CD14-positive monocyte (primary cell): ENCODE results near the gene LAMB4. TPM values are rescaled to one million over a fixed set of nuclear protein-coding genes. Genes with fewer than 3 reads are reported as not detected.

Experiments
- DNase-seq, 3 donors: peaks; one replicate each; pipeline ENCODE4 v3.0.0-alpha.2; 2011 to 2022
- H2AFZ ChIP-seq: 2 replicates; pipeline ENCODE4 v1.6.0; 2012; ENCODE audit warnings: mild to moderate bottlenecking, low read depth, low read length, inconsistent platforms; ENCODE audit not compliant: insufficient read depth, poor library complexity, severe bottlenecking
- H3K27ac ChIP-seq, 2 donors: 1 replicate in 1 of 2; 2 replicates in 1 of 2; pipeline ENCODE4 v1.5.1; 2012 to 2013; ENCODE audit warnings: low read length in 2 of 2, control low read depth in 1 of 2, inconsistent platforms in 1 of 2, low read depth in 1 of 2, mild to moderate bottlenecking in 1 of 2
- H3K27me3 ChIP-seq, 2 donors: one replicate each; pipeline versions ENCODE4 v1.6.0 to v1.6.1; 2011 to 2013; ENCODE audit warnings: low read length in 2 of 2; ENCODE audit not compliant: control insufficient read depth in 2 of 2, insufficient read depth in 2 of 2
- H3K36me3 ChIP-seq, 2 donors: replicated peaks in 1 of 2; 1 replicate in 1 of 2; 2 replicates in 1 of 2; pipeline versions ENCODE4 v1.5.1 to v1.6.1; 2012 to 2013; ENCODE audit warnings: low read length in 2 of 2, control low read depth in 1 of 2, inconsistent platforms in 1 of 2, mild to moderate bottlenecking in 1 of 2; ENCODE audit not compliant: insufficient read depth in 2 of 2, control insufficient read depth in 1 of 2
- H3K4me1 ChIP-seq, 2 donors: 1 replicate in 1 of 2; 2 replicates in 1 of 2; pipeline versions ENCODE4 v1.5.1 to v1.6.1; 2012 to 2013; ENCODE audit warnings: low read length in 2 of 2, control low read depth in 1 of 2, inconsistent platforms in 1 of 2, mild to moderate bottlenecking in 1 of 2, moderate library complexity in 1 of 2; ENCODE audit not compliant: insufficient read depth in 2 of 2, control insufficient read depth in 1 of 2
- H3K4me2 ChIP-seq: replicated peaks from 2 replicates; pipeline ENCODE3; 2012; ENCODE audit warnings: low read length, moderate library complexity, mild to moderate bottlenecking; ENCODE audit not compliant: poor library complexity, severe bottlenecking; ENCODE audit errors: extremely low read depth
- H3K4me3 ChIP-seq, 3 experiments: fragments of 200-600 bp in 1 of 3; sonication (generic) in 1 of 3; replicated peaks in 1 of 3; 1 replicate in 2 of 3; 2 replicates in 1 of 3; pipeline ENCODE4 v1.5.1; 2011 to 2013; ENCODE audit warnings: low read length in 3 of 3, mild to moderate bottlenecking in 3 of 3, control low read depth in 2 of 3, low read depth in 2 of 3, inconsistent platforms in 1 of 3, moderate library complexity in 1 of 3
- H3K79me2 ChIP-seq: 2 replicates; pipeline ENCODE4 v1.6.0; 2012; ENCODE audit warnings: mild to moderate bottlenecking, control low read depth, inconsistent platforms, low read length, moderate library complexity; ENCODE audit not compliant: insufficient read depth
- H3K9ac ChIP-seq: 2 replicates; pipeline ENCODE4 v1.6.0; 2017; ENCODE audit warnings: low read length, mild to moderate bottlenecking; ENCODE audit not compliant: insufficient read depth, poor library complexity, severe bottlenecking
- H3K9me3 ChIP-seq, 2 donors: replicated peaks in 1 of 2; 1 replicate in 1 of 2; 2 replicates in 1 of 2; pipeline versions ENCODE4 v1.5.1 to v1.6.1; 2012 to 2013; ENCODE audit warnings: low read length in 2 of 2, control low read depth in 1 of 2; ENCODE audit not compliant: control insufficient read depth in 1 of 2, insufficient read depth in 1 of 2
- H4K20me1 ChIP-seq: 2 replicates; pipeline ENCODE4 v1.6.0; 2012; ENCODE audit warnings: mild to moderate bottlenecking, low read length, control low read depth, moderate library complexity; ENCODE audit not compliant: insufficient read depth
- H3K27ac Mint-ChIP-seq, 7 donors: one replicate each; pipeline ENCODE4 v1.8.0; 2020; ENCODE audit warnings: mild to moderate bottlenecking in 7 of 7, mixed read lengths in 7 of 7, moderate library complexity in 6 of 7, inconsistent platforms in 2 of 7
- H3K27me3 Mint-ChIP-seq, 3 donors: one replicate each; pipeline ENCODE4 v1.8.0; 2021 to 2022; ENCODE audit warnings: low read depth in 3 of 3, mild to moderate bottlenecking in 3 of 3, mixed read lengths in 3 of 3, moderate library complexity in 3 of 3, inconsistent platforms in 1 of 3
- H3K36me3 Mint-ChIP-seq, 2 donors: one replicate each; pipeline ENCODE4 v1.8.0; 2020; ENCODE audit warnings: mixed read lengths in 2 of 2, inconsistent platforms in 1 of 2, mild to moderate bottlenecking in 1 of 2
- H3K4me1 Mint-ChIP-seq: one replicate; pipeline ENCODE4 v1.8.0; 2020; ENCODE audit warnings: mild to moderate bottlenecking, mixed read lengths
- H3K4me3 Mint-ChIP-seq, 2 donors: one replicate each; pipeline ENCODE4 v1.8.0; 2020; ENCODE audit warnings: mild to moderate bottlenecking in 2 of 2, mixed read lengths in 2 of 2, moderate library complexity in 1 of 2
- H3K9me3 Mint-ChIP-seq, 7 donors: one replicate each; pipeline ENCODE4 v1.8.0; 2020 to 2022; ENCODE audit warnings: mixed read lengths in 7 of 7, mild to moderate bottlenecking in 6 of 7, moderate library complexity in 6 of 7, inconsistent platforms in 2 of 7
- WGBS: methylation state at CpG from one replicate; pipeline ENCODE4 v1.1.5; 2013; ENCODE audit warnings: missing lambda C conversion rate; ENCODE audit not compliant: insufficient coverage; 5-methylcytosine and 5-hydroxymethylcytosine counted together
- intact Hi-C, 2 donors: fragments of 100-400 bp; cut with micrococcal nuclease; formaldehyde crosslinking; loops; one replicate each; pipeline versions ENCODE4 v1.15.0 to v1.15.1; 2023
- polyA plus RNA-seq, 3 donors: library from polyadenylated mRNA; depleted of rRNA in 1 of 3; unstranded in 2 of 3; stranded (reverse) in 1 of 3; fragments of 300-500 nt in 2 of 3; fragments of >200 nt in 1 of 3; fragmentation: Illumina TruSeq in 2 of 3; gene quantifications; 1 replicate in 2 of 3; 2 replicates in 1 of 3; pipeline ENCODE4 v1.2.3, GENCODE V29; 2012 to 2021
- TF ChIP-seq, protein P1 (sequence below): fragments of 200-600 bp; IDR thresholded peaks from one replicate; pipeline ENCODE4 v1.8.0; 2022; ENCODE audit warnings: antibody characterized with exemption, mild to moderate bottlenecking

Gene LAMB4
- polyA plus RNA-seq, 3 donors, result not detected

DNA sequence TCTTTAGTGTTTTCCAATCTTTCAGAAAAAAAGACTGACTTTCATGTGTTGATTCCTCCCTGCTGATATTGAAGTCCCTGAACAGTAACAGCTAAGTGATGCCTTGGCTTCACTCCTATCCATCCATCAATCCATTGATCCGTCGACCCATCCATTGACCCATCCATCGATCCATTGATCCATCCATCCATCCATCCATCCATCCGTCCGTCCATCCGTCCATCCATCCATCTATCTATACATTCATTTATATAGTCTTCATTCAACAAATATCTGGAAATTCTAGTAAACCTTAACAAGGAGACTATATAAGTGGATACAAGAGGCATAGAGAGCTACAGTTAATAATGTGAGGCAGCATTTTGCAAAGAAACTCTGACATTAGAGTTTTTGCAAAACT, 105.6 kb downstream of the LAMB4 start:
- no peaks in the 10 kb centered on the region for H3K36me3 ChIP-seq
- Mint-ChIP-seq H3K4me3 (no peak overlapping the region), H3K27me3 (peaks cover 3 to 11% (median 5%) of the 10 kb centered on the region in 3 donors), H3K27ac (no peak overlapping the region), H3K4me1 (peaks cover 3% of the 10 kb centered on the region), H3K36me3 (no peaks in the 10 kb centered on the region), H3K9me3 (peaks cover 0 to 3% (median 0%) of the 10 kb centered on the region in 7 donors)
- H3K9ac ChIP-seq, result no peak overlapping the region
- no peaks in the 10 kb centered on the region for H3K27me3 ChIP-seq
- no peaks in the 10 kb centered on the region for H3K4me1 ChIP-seq
- H4K20me1 ChIP-seq, result no peaks in the 10 kb centered on the region
- no peaks in the 10 kb centered on the region for H3K79me2 ChIP-seq
- DNase-seq, result no peak
- intact Hi-C loops, result no loop called here
- no peak overlapping the region for H2AFZ ChIP-seq
- no peak overlapping the region for H3K27ac ChIP-seq
- H3K9me3 ChIP-seq, result no peaks in the 10 kb centered on the region
- 91% methylated on average over 3 of the region's 6 CpGs for WGBS
- no peak overlapping the region for H3K4me3 ChIP-seq
- no peak overlapping the region for H3K4me2 ChIP-seq
- TF ChIP-seq, protein P1, sequence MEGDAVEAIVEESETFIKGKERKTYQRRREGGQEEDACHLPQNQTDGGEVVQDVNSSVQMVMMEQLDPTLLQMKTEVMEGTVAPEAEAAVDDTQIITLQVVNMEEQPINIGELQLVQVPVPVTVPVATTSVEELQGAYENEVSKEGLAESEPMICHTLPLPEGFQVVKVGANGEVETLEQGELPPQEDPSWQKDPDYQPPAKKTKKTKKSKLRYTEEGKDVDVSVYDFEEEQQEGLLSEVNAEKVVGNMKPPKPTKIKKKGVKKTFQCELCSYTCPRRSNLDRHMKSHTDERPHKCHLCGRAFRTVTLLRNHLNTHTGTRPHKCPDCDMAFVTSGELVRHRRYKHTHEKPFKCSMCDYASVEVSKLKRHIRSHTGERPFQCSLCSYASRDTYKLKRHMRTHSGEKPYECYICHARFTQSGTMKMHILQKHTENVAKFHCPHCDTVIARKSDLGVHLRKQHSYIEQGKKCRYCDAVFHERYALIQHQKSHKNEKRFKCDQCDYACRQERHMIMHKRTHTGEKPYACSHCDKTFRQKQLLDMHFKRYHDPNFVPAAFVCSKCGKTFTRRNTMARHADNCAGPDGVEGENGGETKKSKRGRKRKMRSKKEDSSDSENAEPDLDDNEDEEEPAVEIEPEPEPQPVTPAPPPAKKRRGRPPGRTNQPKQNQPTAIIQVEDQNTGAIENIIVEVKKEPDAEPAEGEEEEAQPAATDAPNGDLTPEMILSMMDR, result no peak

DNA sequence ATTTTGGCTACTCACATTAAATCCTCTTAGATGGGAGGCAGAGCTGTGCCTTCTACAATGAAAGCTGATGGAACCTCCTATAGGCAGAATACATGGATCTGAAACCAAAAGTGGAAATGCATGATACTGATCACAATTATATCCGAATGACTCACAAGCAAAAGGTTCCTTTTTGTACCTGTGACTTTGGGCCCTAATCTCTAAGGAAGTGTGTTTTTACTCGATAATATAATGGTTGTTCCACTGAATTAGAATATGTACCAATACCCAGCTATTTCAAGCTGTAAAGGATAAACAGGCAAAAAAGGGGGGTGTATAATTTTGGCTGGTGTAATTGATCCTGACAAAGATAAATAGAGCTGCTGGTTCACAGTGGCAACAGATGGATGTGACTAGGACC, 109.6 kb downstream of the LAMB4 start:
- Histone ChIP-seq H3K27ac (no peak overlapping the region), H3K27me3 (no peaks in the 10 kb centered on the region), H3K4me2 (no peak overlapping the region), H3K79me2 (no peaks in the 10 kb centered on the region), H4K20me1 (no peaks in the 10 kb centered on the region), H2AFZ (no peak overlapping the region), H3K4me3 (no peak overlapping the region), H3K9me3 (no peaks in the 10 kb centered on the region), H3K36me3 (no peaks in the 10 kb centered on the region), H3K9ac (no peak overlapping the region), H3K4me1 (no peaks in the 10 kb centered on the region)
- intact Hi-C loops, result no loop called here
- H3K27ac Mint-ChIP-seq, result no peak overlapping the region
- H3K4me3 Mint-ChIP-seq, result no peak overlapping the region
- DNase-seq, result no peak
- no peaks in the 10 kb centered on the region for H3K4me1 Mint-ChIP-seq
- H3K27me3 Mint-ChIP-seq, result peaks cover 3 to 14% (median 6%) of the 10 kb centered on the region in 3 donors
- H3K36me3 Mint-ChIP-seq, result no peaks in the 10 kb centered on the region
- WGBS, result no CpG with 5 or more reads among the region's 2 CpGs
- TF ChIP-seq, protein P1, result no peak
- H3K9me3 Mint-ChIP-seq, result peaks cover 0 to 3% (median 0%) of the 10 kb centered on the region in 7 donors
